ENCODE data around the gene SLC39A11.
"Not testable (repeated sequence)": the region's sequence is repeated elsewhere in the genome, so short reads cannot be mapped to it uniquely, and the experiment has no call there.

Gene SLC39A11

DNA sequence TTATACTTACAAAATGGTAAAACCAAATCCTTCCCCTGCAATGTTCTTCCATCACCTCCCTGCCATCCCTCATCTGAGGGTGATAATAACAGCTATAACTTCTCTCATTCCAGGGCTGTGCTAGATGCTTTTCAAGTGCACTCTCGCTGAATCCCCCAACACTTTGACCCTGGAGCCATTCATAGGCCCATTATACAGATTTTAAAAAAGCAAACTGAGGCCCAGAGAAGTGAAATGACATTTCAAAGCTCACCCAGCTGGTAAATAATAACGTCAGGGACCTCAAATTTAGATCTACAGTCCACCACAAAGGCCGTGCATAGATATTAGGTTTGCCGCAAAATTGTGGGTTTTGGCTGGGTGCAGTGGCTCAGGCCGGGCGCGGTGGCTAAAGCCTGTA lies 378.8 kb downstream of the SLC39A11 start:
- no peak for DNase-seq (ENCODE audit: low spot score)

DNA sequence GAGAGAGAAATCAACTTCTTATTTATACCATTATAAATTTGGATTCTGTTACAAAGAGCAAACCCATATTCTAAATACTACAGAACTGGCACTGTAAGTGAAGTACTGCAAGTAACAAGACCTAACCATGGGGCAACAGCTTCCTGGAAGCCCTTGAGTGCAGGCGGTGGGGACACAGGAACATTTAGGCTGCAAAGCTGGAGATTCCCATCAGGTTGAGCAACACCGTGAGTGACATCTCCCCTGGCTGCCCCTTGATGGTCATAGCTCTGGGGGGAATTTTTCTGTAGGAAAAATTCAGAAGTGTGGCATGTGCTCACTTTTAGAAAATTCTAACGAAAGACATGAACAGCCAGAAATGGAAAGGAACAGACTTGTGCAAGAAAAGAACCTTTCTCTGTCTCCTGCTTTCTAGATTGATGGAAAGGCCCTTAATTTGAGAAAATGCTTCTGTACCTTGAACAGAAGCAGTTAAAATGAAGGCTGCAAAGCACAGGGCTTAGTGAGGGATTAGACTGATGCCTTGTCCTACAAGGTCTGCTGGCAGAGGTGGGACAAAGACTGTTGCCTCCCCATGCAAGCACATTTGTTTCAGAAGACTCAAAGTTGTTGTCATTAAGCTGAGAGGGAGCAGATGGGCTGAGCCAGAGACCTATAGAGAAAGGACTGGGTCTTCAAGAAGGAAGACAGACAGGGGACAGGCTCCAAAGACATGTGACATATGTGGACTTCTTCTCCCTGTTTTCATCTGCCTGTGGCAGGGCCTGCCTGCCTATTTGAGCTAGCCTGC lies 380.8 kb downstream of the SLC39A11 start:
- no peak for DNase-seq (ENCODE audit: low spot score)

GRCh38 chr17:72710834-72711233 lies 381.7 kb downstream of the SLC39A11 start:
- no peak for DNase-seq (ENCODE audit: low spot score)

GRCh38 chr17:72710202-72710601 lies 382.3 kb downstream of the SLC39A11 start:
- DNase-seq (ENCODE audit: low spot score): no peak

DNA sequence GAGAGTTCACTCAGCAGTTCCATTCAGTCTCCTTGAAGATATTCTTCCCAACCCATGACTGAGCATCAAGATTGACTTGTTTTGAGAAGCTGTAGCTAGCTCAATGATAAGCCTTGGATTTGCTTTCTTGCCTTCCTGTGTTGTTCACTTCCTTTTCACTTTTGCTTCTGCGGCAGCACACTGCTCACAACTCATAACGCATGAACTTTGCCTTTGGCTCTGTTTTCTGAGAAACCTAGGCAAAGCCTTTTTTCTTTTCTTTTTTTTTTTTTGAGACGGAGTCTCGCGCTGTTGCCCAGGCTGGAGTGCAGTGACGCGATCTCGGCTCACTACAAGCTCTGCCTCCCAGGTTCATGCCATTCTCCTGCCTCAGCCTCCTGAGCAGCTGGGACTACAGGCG lies 383.8 kb downstream of the SLC39A11 start:
- not testable (repeated sequence) for DNase-seq (ENCODE audit: low spot score)

GRCh38 chr17:72707881-72708280 lies 384.6 kb downstream of the SLC39A11 start:
- no peak for DNase-seq (ENCODE audit: low spot score)

GRCh38 chr17:72706396-72706981 lies 386.0 kb downstream of the SLC39A11 start:
- DNase-seq (ENCODE audit: low spot score): no peak

DNA sequence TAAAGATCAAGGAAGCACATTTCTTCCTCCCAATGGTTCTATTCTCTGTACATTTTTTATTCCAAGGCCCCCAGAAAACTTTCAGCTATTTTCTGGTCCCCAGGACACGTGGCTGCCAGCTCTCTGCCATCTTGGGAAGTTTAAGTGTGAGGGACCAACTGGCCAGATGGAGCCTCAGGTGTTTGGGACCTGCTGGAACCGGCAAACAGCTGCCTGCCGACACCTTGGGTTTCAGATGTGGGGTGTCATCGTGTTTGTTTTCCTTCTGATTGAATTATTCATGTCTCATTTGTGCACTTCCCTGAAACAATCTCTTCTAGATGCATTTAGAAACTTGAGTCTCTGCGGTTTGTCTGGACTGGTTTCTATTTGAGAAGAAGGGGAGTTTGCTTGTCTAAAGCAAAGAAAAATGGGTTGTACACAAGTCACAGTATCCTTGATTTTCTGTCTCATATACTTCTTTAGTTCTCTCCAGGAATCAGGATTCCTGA lies 386.5 kb downstream of the SLC39A11 start:
- no peak for DNase-seq (ENCODE audit: low spot score)

- no peak for DNase-seq (ENCODE audit: low spot score)
Measured at GRCh38 chr17:72702998-72703397, 389.5 kb downstream of the SLC39A11 start.

DNA sequence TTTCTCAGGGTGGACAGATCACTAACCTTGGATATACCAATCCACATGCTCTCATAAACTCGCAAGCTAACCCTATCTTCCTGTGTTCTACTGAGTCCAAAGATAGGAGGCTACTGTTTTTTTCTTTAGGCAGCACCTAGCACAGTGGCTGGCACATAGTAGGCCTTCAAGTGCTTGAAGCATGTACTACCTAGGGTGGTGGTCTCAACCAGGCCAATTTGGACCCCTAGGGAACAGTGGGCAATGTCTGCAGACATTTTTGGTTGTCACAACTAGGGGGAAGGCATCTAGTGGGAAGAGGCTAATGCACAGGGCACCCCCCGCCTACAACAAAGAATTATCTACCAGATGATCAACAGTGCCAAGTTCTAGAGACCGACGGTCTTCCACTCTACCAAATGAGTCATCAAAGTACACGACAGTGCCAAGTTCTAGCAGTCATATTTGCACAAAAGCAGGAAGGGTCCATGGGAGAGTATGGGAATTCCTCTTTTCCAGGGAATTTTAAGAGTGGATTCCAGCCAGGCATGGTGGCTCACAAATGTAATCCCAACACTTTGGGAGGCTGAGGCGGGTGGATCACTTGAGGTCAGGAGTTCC lies 390.3 kb downstream of the SLC39A11 start:
- DNase-seq (ENCODE audit: low spot score): no peak

DNA sequence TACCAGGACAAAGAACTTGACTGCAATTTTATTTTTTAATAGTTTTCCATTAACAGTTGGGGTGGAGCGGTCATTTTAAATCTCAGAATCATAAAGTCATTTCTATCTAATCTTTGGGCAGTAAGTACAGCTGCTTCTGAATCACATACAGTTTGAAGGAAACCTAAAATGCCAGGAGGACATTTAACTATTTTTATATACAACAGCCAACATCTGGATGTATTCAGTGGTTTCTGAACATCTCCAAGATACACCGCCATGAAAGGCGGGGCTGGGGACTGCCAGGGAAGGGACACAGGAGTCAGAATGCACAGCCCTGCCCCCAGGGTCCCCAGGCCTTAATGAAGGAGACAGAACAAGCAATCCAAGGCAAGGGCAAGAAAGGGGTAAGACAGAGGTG lies 392.3 kb downstream of the SLC39A11 start:
- DNase-seq (ENCODE audit: low spot score): no peak

GRCh38 chr17:72699545-72699944 lies 392.9 kb downstream of the SLC39A11 start:
- no peak for DNase-seq (ENCODE audit: low spot score)

DNA sequence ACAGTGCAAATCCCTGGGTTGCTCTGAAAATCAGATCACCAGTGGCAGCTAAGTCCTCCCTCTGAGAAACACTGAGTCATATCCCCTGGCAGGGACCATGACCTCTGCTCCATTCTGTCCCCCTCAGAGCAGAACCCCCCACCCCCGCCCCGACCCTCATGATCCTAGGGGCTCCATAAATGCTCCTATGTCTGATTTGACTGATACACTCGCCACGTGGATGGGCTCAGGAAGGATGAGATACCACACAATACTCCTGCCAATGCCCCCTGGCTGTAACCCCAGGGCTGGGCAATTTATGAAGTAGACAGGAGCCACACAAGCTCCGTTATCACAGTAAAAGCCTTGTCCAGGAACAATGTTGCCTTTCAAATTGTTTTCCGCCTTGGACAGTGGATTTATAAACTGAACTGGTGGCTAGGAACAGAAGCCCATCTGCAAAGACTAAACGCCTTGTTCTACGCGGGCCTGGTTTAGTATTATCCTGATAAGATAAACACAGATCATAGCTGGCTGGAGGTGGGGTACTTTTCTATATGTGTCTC lies 394.8 kb downstream of the SLC39A11 start:
- no peak for DNase-seq (ENCODE audit: low spot score)

GRCh38 chr17:72696721-72697120 lies 395.8 kb downstream of the SLC39A11 start:
- DNase-seq (ENCODE audit: low spot score): no peak

- no peak for DNase-seq (ENCODE audit: low spot score)
Measured at GRCh38 chr17:72696156-72696555, 396.3 kb downstream of the SLC39A11 start.

DNA sequence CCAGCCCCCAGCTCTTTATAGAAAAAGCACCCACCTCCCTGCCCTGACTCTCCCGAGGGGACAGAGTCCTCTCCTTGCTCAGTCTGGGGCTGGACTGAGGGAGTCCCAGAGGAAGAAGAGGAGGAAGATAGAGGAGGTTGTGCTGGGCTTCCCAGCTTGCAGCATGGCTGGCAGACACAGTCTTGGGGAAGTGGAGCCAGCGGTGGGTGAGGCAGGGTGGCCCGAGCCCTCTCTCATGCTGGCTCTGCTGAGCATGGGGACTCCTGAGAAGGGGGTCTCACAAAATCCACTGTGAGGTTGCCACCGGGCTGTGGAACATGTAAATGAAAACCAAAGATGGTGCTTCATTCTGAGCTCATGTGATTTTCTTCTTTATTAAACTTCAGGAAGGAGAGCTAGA lies 398.5 kb downstream of the SLC39A11 start:
- no peak for DNase-seq (ENCODE audit: low spot score)

GRCh38 chr17:72693151-72693878 lies 399.2 kb downstream of the SLC39A11 start:
- DNase-seq (ENCODE audit: low spot score): no peak

- DNase-seq (ENCODE audit: low spot score): no peak
Measured at GRCh38 chr17:72692676-72693075, 399.8 kb downstream of the SLC39A11 start.

DNA sequence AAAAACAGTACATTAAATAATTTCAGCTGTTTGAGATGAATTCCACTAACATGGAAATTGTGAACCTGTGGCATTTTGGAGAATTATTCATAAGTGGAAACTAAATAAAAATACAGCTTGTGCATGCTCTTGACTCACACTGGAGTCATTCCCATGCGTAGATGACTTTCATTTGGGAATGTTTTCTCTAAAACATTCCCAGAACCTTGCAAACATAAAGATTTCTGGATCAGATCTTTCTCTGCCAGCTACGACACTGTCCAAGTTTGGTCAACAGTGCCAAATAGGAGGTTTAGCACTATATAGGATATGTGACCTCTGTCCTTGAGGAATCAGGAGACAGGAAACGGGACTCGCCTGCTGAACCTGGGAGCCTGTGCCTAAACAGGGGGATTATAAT lies 400.9 kb downstream of the SLC39A11 start:
- no peak for DNase-seq (ENCODE audit: low spot score)

- no peak for DNase-seq (ENCODE audit: low spot score)
Measured at GRCh38 chr17:72691017-72691416, 401.5 kb downstream of the SLC39A11 start.

GRCh38 chr17:72687886-72688285 lies 404.6 kb downstream of the SLC39A11 start:
- DNase-seq (ENCODE audit: low spot score): no peak

DNA sequence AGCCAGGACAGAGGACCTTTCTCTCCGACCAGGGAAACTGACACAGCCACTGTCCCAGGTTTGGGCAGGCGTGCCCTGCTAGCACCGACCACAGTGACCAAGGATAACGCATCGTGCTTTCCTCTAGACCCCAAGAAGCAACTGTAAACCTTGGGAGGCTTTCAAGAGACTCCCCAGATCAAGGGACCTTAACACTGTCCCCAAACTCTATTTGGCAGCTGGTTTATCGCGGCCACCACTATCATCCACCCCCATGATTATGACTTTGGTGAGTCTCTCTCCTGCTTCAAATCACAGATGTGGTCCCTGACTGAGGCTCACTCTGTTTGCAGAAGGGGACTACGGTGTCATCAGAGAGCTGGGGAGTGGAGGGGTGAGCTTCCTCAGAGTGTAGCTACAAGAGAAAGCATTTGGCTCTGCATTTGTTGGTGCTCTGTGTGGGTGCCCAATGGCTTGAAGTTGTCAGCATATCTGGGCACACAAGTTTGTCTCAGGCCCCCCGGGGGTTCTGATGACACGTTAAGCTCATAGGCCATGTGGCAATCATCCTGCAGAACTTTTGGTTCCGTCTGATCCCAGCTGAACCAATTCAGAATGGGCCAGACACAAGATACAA lies 408.0 kb downstream of the SLC39A11 start:
- no peak for DNase-seq (ENCODE audit: low spot score)
